Renal cortex interstitium (tissue), 11 donors: ENCODE results near the gene USP49. TPM values are rescaled to one million over a fixed set of nuclear protein-coding genes. Genes with fewer than 3 reads are reported as not detected.

Experiments used
- DNase-seq, 11 donors: peaks; one replicate each; pipeline ENCODE4 v3.0.0-alpha.2; 2013; ENCODE audit warnings: low read depth in 9 of 11, low spot score in 4 of 11; ENCODE audit errors: extremely low read depth in 1 of 11
- polyA plus RNA-seq, 3 donors: library from polyadenylated mRNA; unstranded; fragments of 120-200 nt; gene quantifications; one replicate each; pipeline ENCODE4 v1.2.1, GENCODE V29; 2013; ENCODE audit not compliant: insufficient read length in 3 of 3

The USP49 gene
- polyA plus RNA-seq, 3 donors: 13.1 to 14.5 (median 13.2) TPM

GRCh38 chr6:41747256-41748101 is 147.7 kb downstream of the USP49 start, which contains the start of gene PGC:
Gene PGC, minus strand, starts transcription at chr6:41747397. Its CDS starts 63 bp downstream, at chr6:41747334.
- DNase-seq: no peak

GRCh38 chr6:41746107-41746506 is 149.1 kb downstream of the USP49 start:
- no peak for DNase-seq

GRCh38 chr6:41744236-41744787 is 150.9 kb downstream of the USP49 start:
- DNase-seq: no peak

GRCh38 chr6:41743406-41744235 is 151.6 kb downstream of the USP49 start:
- no peak for DNase-seq

- no peak for DNase-seq
Observed at GRCh38 chr6:41741625-41742490, 153.3 kb downstream of the USP49 start.

GRCh38 chr6:41740366-41741162 is 154.6 kb downstream of the USP49 start:
- no peak for DNase-seq

Other genes starting within 250 kb of the USP49 start
- 1 to 10 TPM; 5.5 to 9.8 (median 9.6) TPM for gene TFEB, start 159.8 kb downstream of the USP49 start, polyA plus RNA-seq
- gene PGC, start 148.0 kb downstream of the USP49 start, polyA plus RNA-seq: under 1 TPM in 2 of 3 donors, not detected in 1; 0.07 to 0.26 TPM
- 1 to 10 TPM; 4.4 to 7.8 (median 6.6) TPM for gene FRS3, start 115.5 kb downstream of the USP49 start, polyA plus RNA-seq
- gene PRICKLE4, start 114.6 kb downstream of the USP49 start, polyA plus RNA-seq: 1 to 10 TPM; 4.2 to 8.0 (median 7.2) TPM
- gene TOMM6, start 107.7 kb downstream of the USP49 start, polyA plus RNA-seq: 100 to 1,000 TPM; 199 to 246 (median 231) TPM
- gene MED20, start 25.8 kb upstream of the USP49 start, polyA plus RNA-seq: 10 to 100 TPM; 36.0 to 38.6 (median 36.0) TPM
- gene BYSL, start 26.1 kb upstream of the USP49 start, polyA plus RNA-seq: 10 to 100 TPM; 23.8 to 32.6 (median 29.4) TPM
- gene CCND3, start 46.4 kb upstream of the USP49 start, polyA plus RNA-seq: 10 to 100 TPM; 21.0 to 31.1 (median 25.1) TPM
- gene TAF8, start 155.1 kb upstream of the USP49 start, polyA plus RNA-seq: 10 to 100 TPM; 19.9 to 25.8 (median 20.4) TPM
- 1 to 10 TPM; 4.3 to 5.5 (median 5.2) TPM for gene C6orf132, start 247.2 kb upstream of the USP49 start, polyA plus RNA-seq